Testis (tissue), 3 donors: Measurements from ENCODE around the gene NXPH2. TPM values are rescaled to one million over a fixed set of nuclear protein-coding genes. Genes with fewer than 3 reads are reported as not detected.

Source experiments
- DNase-seq: peaks from one replicate; pipeline ENCODE4 v3.0.0-alpha.2; 2019
- H3K27ac ChIP-seq, 2 donors: fragments of 200-600 bp; sonication (generic); one replicate each; pipeline ENCODE4 v1.5.1; 2019
- H3K27me3 ChIP-seq: fragments of 200-600 bp; sonication (generic); one replicate; pipeline ENCODE4 v1.5.1; 2019
- H3K36me3 ChIP-seq: fragments of 200-600 bp; sonication (generic); one replicate; pipeline ENCODE4 v1.5.1; 2017; ENCODE audit warnings: low read depth; ENCODE audit errors: missing control alignments
- H3K4me1 ChIP-seq: fragments of 200-600 bp; sonication (generic); one replicate; pipeline ENCODE4 v1.5.1; 2019
- H3K4me3 ChIP-seq, 2 donors: fragments of 200-600 bp; sonication (generic); one replicate each; pipeline ENCODE4 v1.5.1; 2017 to 2019
- H3K9me3 ChIP-seq: fragments of 200-600 bp; sonication (generic); one replicate; pipeline ENCODE4 v1.5.1; 2017
- CTCF ChIP-seq, 3 experiments: fragments of 450-650 bp in 2 of 3; fragments of 200-600 bp in 1 of 3; sonication (generic) in 1 of 3; IDR thresholded peaks; one replicate each; pipeline ENCODE4 v1.5.1; 2016 to 2019; ENCODE audit warnings: antibody characterized with exemption in 3 of 3, mild to moderate bottlenecking in 2 of 3, moderate library complexity in 1 of 3
- POLR2A ChIP-seq: fragments of 450-650 bp; IDR thresholded peaks from one replicate; pipeline ENCODE4 v1.6.1; 2017; ENCODE audit warnings: antibody characterized with exemption, mild to moderate bottlenecking, moderate library complexity
- WGBS, 2 donors: methylation state at CpG; one replicate each; pipeline ENCODE4 v1.1.5; 2018; 5-methylcytosine and 5-hydroxymethylcytosine counted together
- intact Hi-C: fragments of 100-400 bp; cut with DNase I; formaldehyde crosslinking; loops from one replicate; pipeline ENCODE4 v1.15.1; 2023; ENCODE audit warnings: low total_unique reads
- polyA plus RNA-seq: library from polyadenylated mRNA; stranded (reverse); fragments of 350-450 nt; fragmentation: Illumina TruSeq; extraction: RNeasy Lipid Tissue Mini Kit (QIAGEN cat#74804); gene quantifications from one replicate; pipeline ENCODE4 v1.2.3, GENCODE V29; 2014; ENCODE audit warnings: low read depth, low replicate concordance; ENCODE audit not compliant: insufficient read depth
- total RNA-seq, 2 donors: library from RNA; depleted of rRNA; stranded (reverse); fragments of >200 nt; gene quantifications; one replicate each; pipeline ENCODE4 v1.2.3, GENCODE V29; 2016

The NXPH2 gene
- total and polyA plus RNA-seq, 3 donors from 2014 or later, result 0.63 TPM; not detected in 2

GRCh38 chr2:138777996-138778395 is 2.2 kb downstream of the NXPH2 start:
- Histone ChIP-seq H3K9me3 (no peaks in the 10 kb centered on the region), H3K27ac (no peak overlapping the region), H3K27me3 (no peaks in the 10 kb centered on the region), H3K4me3 (no peak overlapping the region), H3K4me1 (no peaks in the 10 kb centered on the region), H3K36me3 (no peaks in the 10 kb centered on the region)
- no peak for DNase-seq
- WGBS, 2 donors, result 24 to 33% methylated on average over 2 of the region's 2 CpGs
- intact Hi-C loops, result no loop called here
- TF ChIP-seq CTCF (IDR thresholded peaks at IDR 0.05) (no peak), POLR2A (no peak)

- Histone ChIP-seq H3K4me1 (no peaks in the 10 kb centered on the region), H3K36me3 (no peaks in the 10 kb centered on the region), H3K27ac (no peak overlapping the region), H3K4me3 (no peak overlapping the region), H3K27me3 (no peaks in the 10 kb centered on the region), H3K9me3 (no peaks in the 10 kb centered on the region)
- TF ChIP-seq POLR2A (no peak), CTCF (IDR thresholded peaks at IDR 0.05) (no peak)
- DNase-seq, result no peak
- intact Hi-C loops, result no loop called here
- WGBS, 2 donors, result 75 to 78% methylated on average over 4 of the region's 4 CpGs
Observed at GRCh38 chr2:138775736-138776135, 4.5 kb downstream of the NXPH2 start.

- 74% methylated on average over 4 of the region's 4 CpGs for WGBS, 2 donors
- DNase-seq, result no peak
- Histone ChIP-seq H3K4me1 (no peaks in the 10 kb centered on the region), H3K27me3 (no peaks in the 10 kb centered on the region), H3K27ac (no peak overlapping the region), H3K4me3 (no peak overlapping the region), H3K9me3 (no peaks in the 10 kb centered on the region), H3K36me3 (no peaks in the 10 kb centered on the region)
- intact Hi-C loops, result no loop called here
- no peak for TF ChIP-seq POLR2A
Observed at GRCh38 chr2:138771534-138771933, 8.7 kb downstream of the NXPH2 start.

- H3K36me3 ChIP-seq, result no peaks in the 10 kb centered on the region
- H3K4me1 ChIP-seq, result no peaks in the 10 kb centered on the region
- no peaks in the 10 kb centered on the region for H3K9me3 ChIP-seq
- WGBS, 2 donors, result 48 to 88% methylated on average over 1 of the region's 1 CpG
- H3K27ac ChIP-seq, result no peak overlapping the region
- no peaks in the 10 kb centered on the region for H3K27me3 ChIP-seq
- intact Hi-C loops, result no loop called here
- DNase-seq, result no peak
- no peak overlapping the region for H3K4me3 ChIP-seq
- TF ChIP-seq POLR2A (no peak), CTCF (IDR thresholded peaks at IDR 0.05) (no peak)
Observed at GRCh38 chr2:138767101-138767500, 13.1 kb downstream of the NXPH2 start.

GRCh38 chr2:138766464-138766863 is 13.7 kb downstream of the NXPH2 start:
- no peak for DNase-seq
- H3K27me3 ChIP-seq, result no peaks in the 10 kb centered on the region
- 85 to 88% methylated on average over 3 of the region's 3 CpGs for WGBS, 2 donors
- H3K4me3 ChIP-seq, result no peak overlapping the region
- no peaks in the 10 kb centered on the region for H3K4me1 ChIP-seq
- intact Hi-C loops, result no loop called here
- no peaks in the 10 kb centered on the region for H3K36me3 ChIP-seq
- no peaks in the 10 kb centered on the region for H3K9me3 ChIP-seq
- TF ChIP-seq POLR2A (no peak), CTCF (IDR thresholded peaks at IDR 0.05) (no peak)
- no peak overlapping the region for H3K27ac ChIP-seq
